T-helper 1 cell treated with Interleukin-12 subunit alpha and Interleukin-12 subunit beta and Interleukin-4 antibody, amounts not matched to agents 30 μg/mL and 1 μg/mL, for 36 hours (primary cell): ENCODE data around the gene TUBA4B.
"Not testable (repeated sequence)": the region's sequence is repeated elsewhere in the genome, so short reads cannot be mapped to it uniquely, and the experiment has no call there.

ENCODE experiments used
- H3K27ac Mint-ChIP-seq: one replicate; pipeline ENCODE4 v1.8.0; 2021; ENCODE audit warnings: mild to moderate bottlenecking, mixed read lengths
- H3K27me3 Mint-ChIP-seq: one replicate; pipeline ENCODE4 v1.8.0; 2021; ENCODE audit warnings: low read depth, mixed read lengths
- H3K36me3 Mint-ChIP-seq: one replicate; pipeline ENCODE4 v1.8.0; 2021; ENCODE audit warnings: low read depth, mixed read lengths
- H3K4me1 Mint-ChIP-seq: one replicate; pipeline ENCODE4 v1.8.0; 2021; ENCODE audit warnings: low read depth, mixed read lengths
- H3K4me3 Mint-ChIP-seq: one replicate; pipeline ENCODE4 v1.8.0; 2021; ENCODE audit warnings: mild to moderate bottlenecking, moderate library complexity, mixed read lengths
- H3K9me3 Mint-ChIP-seq: one replicate; pipeline ENCODE4 v1.8.0; 2021; ENCODE audit warnings: mixed read lengths

Gene TUBA4B

GRCh38 chr2:219249203-219249980 lies 3.7 kb upstream of the TUBA4B start:
- Mint-ChIP-seq H3K4me3 (peak overlapping the region; percentile 99), H3K36me3 (peaks cover 63% of the 10 kb centered on the region), H3K27me3 (no peaks in the 10 kb centered on the region), H3K27ac (peak overlapping the region; percentile 94), H3K4me1 (peaks cover 68% of the 10 kb centered on the region), H3K9me3 (no peaks in the 10 kb centered on the region)

- H3K27ac Mint-ChIP-seq, result peak overlapping the region; percentile 97
Measured at GRCh38 chr2:219250049-219250781, 2.8 kb upstream of the TUBA4B start.

GRCh38 chr2:219251656-219252055 lies 1.4 kb upstream of the TUBA4B start:
- Mint-ChIP-seq H3K4me1 (peaks cover 65% of the 10 kb centered on the region), H3K27ac (peak overlapping the region; percentile 97), H3K9me3 (no peaks in the 10 kb centered on the region), H3K27me3 (no peaks in the 10 kb centered on the region), H3K36me3 (peaks cover 61% of the 10 kb centered on the region), H3K4me3 (peak overlapping the region; percentile 99)

More at GRCh38 chr2:219250049-219250781, 2.8 kb upstream of the TUBA4B start:
- peaks cover 66% of the 10 kb centered on the region for H3K4me1 Mint-ChIP-seq
- H3K36me3 Mint-ChIP-seq, result peaks cover 63% of the 10 kb centered on the region
- no peaks in the 10 kb centered on the region for H3K27me3 Mint-ChIP-seq
- H3K4me3 Mint-ChIP-seq, result peak overlapping the region; percentile 99
- H3K9me3 Mint-ChIP-seq, result no peaks in the 10 kb centered on the region

GRCh38 chr2:219252084-219252483 lies 959 bp upstream of the TUBA4B start:
- peaks cover 61% of the 10 kb centered on the region for H3K4me1 Mint-ChIP-seq
- H3K27me3 Mint-ChIP-seq, result no peaks in the 10 kb centered on the region
- peak overlapping the region; percentile 97 for H3K27ac Mint-ChIP-seq
- peak overlapping the region; percentile 99 for H3K4me3 Mint-ChIP-seq
- no peaks in the 10 kb centered on the region for H3K9me3 Mint-ChIP-seq
- H3K36me3 Mint-ChIP-seq, result peaks cover 61% of the 10 kb centered on the region

GRCh38 chr2:219252570-219252899 lies 508 bp upstream of the TUBA4B start:
- Mint-ChIP-seq H3K4me1 (peaks cover 56% of the 10 kb centered on the region), H3K4me3 (peak overlapping the region; percentile 99), H3K27ac (peak overlapping the region; percentile 97), H3K36me3 (peaks cover 57% of the 10 kb centered on the region), H3K27me3 (no peaks in the 10 kb centered on the region), H3K9me3 (no peaks in the 10 kb centered on the region)

- Mint-ChIP-seq H3K36me3 (peaks cover 43% of the 10 kb centered on the region), H3K4me3 (peak within 1 kb of the TSS; percentile 99), H3K27me3 (no peaks in the 10 kb centered on the region), H3K4me1 (peaks cover 42% of the 10 kb centered on the region), H3K9me3 (no peaks in the 10 kb centered on the region), H3K27ac (peak within 1 kb of the TSS; percentile 97)
Measured at GRCh38 chr2:219253753-219254589, 928 bp downstream of the TUBA4B start, which contains the start of gene TUBA4A. TUBA4A (minus strand) TSS chr2:219253918; CDS start chr2:219253858, 60 bp downstream.

- Mint-ChIP-seq H3K4me1 (peaks cover 35% of the 10 kb centered on the region), H3K27ac (peak overlapping the region; percentile 95), H3K27me3 (peaks cover 3% of the 10 kb centered on the region), H3K9me3 (no peaks in the 10 kb centered on the region), H3K4me3 (peak overlapping the region; percentile 83), H3K36me3 (peaks cover 35% of the 10 kb centered on the region)
Measured at GRCh38 chr2:219254590-219255201, 1.7 kb downstream of the TUBA4B start.

- not testable (repeated sequence) for H3K9me3 Mint-ChIP-seq, H3K27ac Mint-ChIP-seq, H3K4me3 Mint-ChIP-seq, H3K36me3 Mint-ChIP-seq
- Mint-ChIP-seq H3K27me3 (peaks cover 31% of the 10 kb centered on the region), H3K4me1 (peaks cover 11% of the 10 kb centered on the region)
Measured at GRCh38 chr2:219258942-219259341, 5.9 kb downstream of the TUBA4B start.

GRCh38 chr2:219261024-219261855 lies 8.2 kb downstream of the TUBA4B start:
- Mint-ChIP-seq H3K9me3 (no peaks in the 10 kb centered on the region), H3K27ac (no peak overlapping the region), H3K4me1 (no peaks in the 10 kb centered on the region), H3K27me3 (peaks cover 31% of the 10 kb centered on the region), H3K4me3 (no peak overlapping the region), H3K36me3 (no peaks in the 10 kb centered on the region)

GRCh38 chr2:219266232-219266631 lies 13.2 kb downstream of the TUBA4B start:
- Mint-ChIP-seq H3K4me1 (no peaks in the 10 kb centered on the region), H3K27me3 (peaks cover 14% of the 10 kb centered on the region), H3K9me3 (no peaks in the 10 kb centered on the region), H3K4me3 (no peak overlapping the region), H3K36me3 (no peaks in the 10 kb centered on the region), H3K27ac (no peak overlapping the region)

GRCh38 chr2:219266886-219267285 lies 13.8 kb downstream of the TUBA4B start:
- no peak overlapping the region for H3K27ac Mint-ChIP-seq
- no peaks in the 10 kb centered on the region for H3K36me3 Mint-ChIP-seq
- no peak overlapping the region for H3K4me3 Mint-ChIP-seq
- H3K27me3 Mint-ChIP-seq, result peaks cover 9% of the 10 kb centered on the region
- H3K4me1 Mint-ChIP-seq, result no peaks in the 10 kb centered on the region
- H3K9me3 Mint-ChIP-seq, result no peaks in the 10 kb centered on the region

- Mint-ChIP-seq H3K36me3 (no peaks in the 10 kb centered on the region), H3K27ac (no peak overlapping the region), H3K4me1 (no peaks in the 10 kb centered on the region), H3K4me3 (no peak overlapping the region), H3K9me3 (no peaks in the 10 kb centered on the region), H3K27me3 (peaks cover 6% of the 10 kb centered on the region)
Measured at GRCh38 chr2:219268294-219268693, 15.3 kb downstream of the TUBA4B start.

- H3K9me3 Mint-ChIP-seq, result no peaks in the 10 kb centered on the region
- H3K27ac Mint-ChIP-seq, result no peak overlapping the region
- no peaks in the 10 kb centered on the region for H3K4me1 Mint-ChIP-seq
- H3K27me3 Mint-ChIP-seq, result peaks cover 6% of the 10 kb centered on the region
- no peaks in the 10 kb centered on the region for H3K36me3 Mint-ChIP-seq
- H3K4me3 Mint-ChIP-seq, result no peak overlapping the region
Measured at GRCh38 chr2:219269362-219270054, 16.5 kb downstream of the TUBA4B start.
